HG03521 (cell line): Measurements from ENCODE around the gene ATG5.

Experiments used
- ATAC-seq: cut with Tn5 transposase; IDR thresholded peaks from one replicate; pipeline ENCODE4 v1.9.1; 2021; ENCODE audit warnings: mild to moderate bottlenecking, moderate library complexity; ENCODE audit not compliant: unreplicated experiment

The ATG5 gene

DNA sequence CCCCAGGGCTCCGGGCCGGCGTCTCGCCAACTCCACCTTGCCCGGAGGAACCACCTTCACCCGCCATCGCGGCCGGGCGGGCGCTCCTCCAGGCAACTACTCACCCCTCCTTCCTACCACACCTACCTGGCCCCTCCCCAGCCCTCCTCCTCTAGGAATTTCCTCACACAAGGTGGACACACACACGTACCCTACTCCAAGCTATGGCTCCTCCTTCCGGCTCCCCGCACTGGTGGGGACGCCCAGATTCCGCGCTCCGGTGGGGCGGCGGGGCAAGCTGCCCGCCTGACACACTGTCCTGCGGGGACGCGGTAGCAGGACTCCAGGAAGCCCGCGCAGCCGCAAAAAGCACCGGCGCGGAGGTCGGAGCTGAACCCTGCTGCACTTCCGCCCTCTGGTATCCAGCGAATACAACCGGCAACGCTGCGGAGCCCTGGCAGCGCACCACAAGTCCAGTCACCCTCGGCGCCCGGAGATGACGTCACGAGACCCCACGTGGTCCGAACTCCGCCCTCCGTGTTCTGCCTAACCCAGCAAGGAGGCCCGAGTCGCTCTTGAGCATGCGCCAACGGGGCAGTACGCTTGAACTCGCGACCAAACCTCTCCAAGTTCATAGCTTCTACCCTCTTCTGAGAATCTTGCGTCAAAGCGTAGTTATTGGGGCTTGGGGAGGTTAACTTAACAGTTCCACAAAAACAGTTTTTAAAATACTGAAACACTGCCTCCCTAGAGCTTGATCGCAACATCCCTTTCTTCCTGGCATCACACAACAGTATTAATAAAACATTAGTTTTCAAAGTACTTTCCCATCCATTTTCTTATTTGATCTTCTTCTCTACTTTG is at the start of gene ATG5:
ATG5 (minus strand) TSS at position 425 of the 843 bp plus-strand sequence. CDS start 9,552 bp downstream, outside the sequence.
- ATAC-seq = peak; percentile 96

DNA sequence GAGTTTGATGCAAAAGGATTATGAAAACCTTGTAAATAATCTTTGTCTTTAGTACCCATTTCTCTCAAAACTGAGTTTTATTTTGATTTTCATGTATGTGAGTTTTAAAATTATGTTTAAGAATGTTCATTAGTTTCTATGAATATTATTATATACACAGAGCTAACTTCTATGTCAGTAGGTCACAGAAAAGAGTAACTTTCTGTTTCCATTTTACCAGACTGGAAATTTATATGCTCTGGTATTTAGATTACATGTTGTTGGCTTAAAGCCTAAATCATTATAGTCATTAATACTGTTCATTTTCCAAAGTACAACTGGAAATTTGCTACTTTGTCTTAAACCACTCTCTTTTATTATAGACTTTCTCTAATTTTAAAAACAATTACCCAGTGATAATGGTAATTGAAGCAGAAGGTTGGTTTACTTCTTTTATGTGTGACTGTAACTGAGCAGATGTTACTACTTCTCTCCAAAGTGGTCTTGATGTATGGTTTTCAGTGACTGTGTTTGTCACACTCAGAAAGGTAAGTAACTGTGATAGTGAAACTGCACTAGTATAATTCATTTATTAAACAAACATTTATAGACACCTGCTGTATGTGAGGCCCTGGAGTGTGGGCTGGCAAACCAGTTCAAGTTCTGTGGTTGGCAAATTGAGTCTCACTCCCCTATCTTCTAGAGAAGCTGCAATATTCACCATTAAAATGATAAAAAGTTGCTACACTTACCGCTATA is 48.1 kb upstream of the ATG5 start:
- ATAC-seq = no peak

DNA sequence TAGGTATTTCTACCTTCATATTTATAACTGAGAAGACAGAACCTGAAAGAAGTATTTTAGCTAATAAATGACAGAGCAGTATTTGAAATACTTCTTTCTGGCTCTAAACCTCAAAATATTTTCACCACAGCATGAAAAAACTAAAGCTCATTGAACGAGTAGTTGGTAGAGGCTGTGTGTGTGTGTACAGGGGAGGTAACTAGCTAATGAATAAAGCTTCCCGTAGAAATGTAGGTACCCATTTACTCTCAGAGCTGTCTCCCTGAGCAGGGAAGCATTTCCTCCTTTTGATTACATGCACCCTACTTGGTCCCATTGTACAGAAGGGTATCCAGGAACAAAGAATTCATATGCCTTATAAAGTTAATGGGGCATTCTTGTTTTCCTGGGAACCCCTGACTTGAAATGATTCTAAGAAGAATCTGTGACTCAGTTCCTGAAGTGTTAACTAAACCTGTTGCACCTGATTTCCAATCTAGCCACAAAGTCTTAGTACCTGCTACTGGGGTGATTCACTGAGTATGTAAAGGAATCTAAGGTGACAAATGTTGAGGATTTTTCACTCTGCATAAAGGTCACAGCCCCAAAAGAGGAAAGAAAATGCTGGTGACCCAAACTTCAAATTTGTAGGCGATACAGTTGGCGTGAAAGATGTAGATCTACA is 47.4 kb upstream of the ATG5 start:
- ATAC-seq = no peak

DNA sequence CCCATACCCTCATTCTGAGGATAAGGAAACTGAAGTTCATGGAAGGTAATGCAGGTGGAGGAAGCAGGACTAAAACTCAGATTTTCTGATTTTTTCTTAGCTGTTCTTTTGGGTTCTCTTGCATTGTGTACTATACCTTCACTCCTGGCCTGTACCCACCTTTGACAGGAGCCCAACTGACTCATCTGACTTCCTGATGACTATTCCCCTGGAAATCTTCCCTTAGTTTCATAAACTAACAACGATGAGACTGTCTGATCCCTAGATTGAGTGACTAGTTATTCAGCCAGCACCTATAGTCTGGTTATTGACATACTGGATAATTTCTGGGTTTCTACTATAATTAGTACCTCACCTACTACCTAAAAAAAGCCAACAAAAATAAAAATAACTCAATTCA is 45.1 kb upstream of the ATG5 start:
- no peak for ATAC-seq

DNA sequence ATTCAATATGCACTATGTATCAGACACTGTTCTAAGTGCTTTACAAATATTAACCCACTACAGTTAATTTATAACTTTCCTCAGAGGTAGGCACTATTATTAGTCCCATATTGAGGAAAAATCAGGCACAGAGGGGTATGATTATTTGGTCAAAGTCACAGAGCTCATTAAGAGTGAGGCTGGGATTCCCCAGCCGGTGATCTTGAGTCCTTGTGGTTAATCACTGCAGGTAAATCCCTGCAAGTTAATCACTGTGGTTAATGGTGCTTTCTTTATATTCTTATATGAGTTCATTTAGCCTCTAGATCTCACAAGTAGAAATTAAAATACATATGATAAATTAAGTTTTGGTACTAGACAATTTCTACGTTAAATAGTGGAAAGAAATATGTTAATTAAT is 44.2 kb upstream of the ATG5 start:
- ATAC-seq = no peak

DNA sequence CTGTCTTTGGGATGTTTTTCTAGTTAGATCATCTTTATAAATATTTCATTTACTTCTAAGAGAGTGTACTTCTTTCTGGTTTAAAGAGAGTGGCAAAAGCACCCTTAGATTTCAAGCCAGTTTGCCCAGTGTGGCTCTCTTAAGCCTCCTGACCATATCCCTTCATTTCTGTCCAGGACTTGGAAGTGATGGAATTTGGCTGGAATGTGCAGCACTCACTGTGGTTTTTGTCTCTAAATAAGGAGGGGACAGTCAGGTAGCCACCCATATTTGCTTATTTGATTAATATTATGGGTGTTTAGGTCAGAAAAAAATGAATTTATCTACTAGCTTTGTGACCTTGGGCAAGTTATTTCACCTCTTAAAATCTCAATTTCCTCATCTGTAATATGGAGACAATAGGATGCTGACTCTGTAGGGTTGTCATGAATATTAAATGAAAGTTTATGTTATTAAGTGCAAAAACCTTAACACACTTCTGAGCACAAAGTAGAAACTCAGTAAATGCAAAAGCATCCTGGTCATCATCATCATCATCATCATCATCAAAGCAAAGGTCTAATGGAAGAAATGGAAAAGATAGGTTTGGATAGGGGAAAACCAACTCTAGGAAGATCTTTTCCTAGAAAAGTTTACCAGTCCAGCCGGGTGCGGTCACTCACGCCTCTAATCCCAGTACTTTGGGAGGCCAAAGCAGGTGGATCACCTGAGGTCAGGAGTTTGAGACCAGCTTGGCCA is 38.0 kb upstream of the ATG5 start:
- ATAC-seq = no peak

DNA sequence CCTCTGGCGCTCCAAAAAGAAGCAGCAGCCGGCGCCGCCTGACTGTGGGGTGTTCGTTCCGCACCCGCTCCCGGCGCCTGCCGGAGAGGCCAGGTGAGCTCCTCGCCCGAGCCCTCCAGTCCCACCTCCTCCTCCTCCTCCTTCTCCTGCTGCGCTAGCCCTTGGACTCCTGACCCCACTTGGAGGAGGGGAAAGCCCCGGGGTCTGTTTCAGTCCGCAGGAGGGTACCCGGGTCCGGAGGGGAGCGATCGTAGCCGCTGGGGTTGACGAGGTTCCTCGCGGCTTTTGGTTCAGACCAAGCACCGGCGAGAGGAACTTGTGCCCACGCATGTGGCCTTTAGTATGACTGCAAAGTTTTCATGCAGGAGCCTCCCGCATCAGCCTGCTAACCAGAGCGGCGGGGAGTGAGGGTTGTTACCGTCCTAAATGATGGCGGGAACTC is 35.5 kb upstream of the ATG5 start:
- ATAC-seq = no peak

DNA sequence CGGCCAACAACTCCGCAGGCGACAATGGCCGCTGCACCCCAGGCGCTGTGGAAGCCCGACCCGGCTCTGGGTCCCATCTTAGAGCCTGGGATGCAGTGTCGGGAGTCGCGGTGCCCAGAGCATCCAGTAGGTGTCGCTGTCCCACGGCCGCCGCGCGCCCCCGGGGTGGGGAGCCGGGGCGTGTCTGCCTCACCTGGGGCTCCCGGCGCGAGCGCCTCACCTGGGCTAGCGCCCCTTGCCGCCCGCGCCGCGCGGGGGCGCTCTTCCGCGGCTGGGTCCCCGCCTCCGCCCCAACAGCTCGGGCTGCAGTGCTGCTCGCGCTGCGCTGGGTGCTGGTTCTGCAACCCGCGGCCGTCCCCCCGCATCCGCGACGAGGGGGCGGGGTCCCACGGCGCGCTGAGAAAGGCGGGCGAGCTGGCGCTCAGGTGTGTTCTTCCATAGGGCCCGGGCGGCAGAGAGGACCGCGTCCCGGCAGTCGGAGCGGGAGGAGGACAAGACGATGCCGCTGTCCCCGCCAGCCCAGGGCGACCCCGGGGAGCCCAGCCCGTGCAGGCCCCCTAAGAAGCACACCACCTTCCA is 34.9 kb upstream of the ATG5 start, which contains the start of gene CRYBG1:
CRYBG1 (plus strand) TSS at position 308 of the 579 bp plus-strand sequence; CDS start at position 500, 192 bp downstream.
- ATAC-seq = peak; percentile 74

DNA sequence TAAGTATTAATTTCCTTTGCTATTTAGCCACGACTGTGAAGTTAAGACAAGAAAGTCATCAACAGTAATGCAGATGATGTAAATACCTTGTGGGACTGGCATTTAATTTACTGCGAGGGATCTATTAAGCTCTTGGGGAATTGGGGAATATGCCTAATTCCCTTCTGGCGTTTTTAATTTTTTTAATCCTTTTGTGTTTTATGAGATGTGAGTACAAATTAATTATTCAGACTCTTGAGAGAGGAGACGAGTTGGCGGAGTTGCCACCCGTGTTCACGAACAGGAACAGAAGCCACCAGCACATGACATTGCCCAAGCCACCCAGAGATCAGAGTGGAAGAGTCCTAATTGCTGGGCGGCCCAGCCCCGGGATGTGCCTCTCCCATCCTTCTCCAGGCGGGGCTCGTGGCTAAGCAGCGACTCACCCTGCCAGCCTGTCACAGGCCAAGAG is 34.4 kb upstream of the ATG5 start:
- ATAC-seq = no peak

DNA sequence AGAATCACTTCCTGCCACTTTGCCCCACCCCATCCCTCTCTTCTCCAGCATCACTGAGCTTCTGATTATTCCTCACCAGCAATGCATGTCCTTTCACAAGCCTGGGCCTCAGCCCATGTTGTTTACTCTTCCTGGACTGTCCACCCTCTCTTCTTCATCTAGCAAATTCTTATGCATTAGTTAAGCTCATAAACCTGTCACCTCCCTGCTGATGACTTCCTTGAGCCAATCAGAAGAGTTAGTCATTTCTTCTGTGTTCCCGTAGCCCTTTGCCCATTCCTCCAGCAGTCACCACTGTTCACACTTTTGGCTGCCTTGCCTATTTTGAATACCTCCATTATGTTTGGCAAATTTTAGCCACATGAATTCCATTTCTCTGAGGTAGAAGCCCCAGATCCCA is 30.8 kb upstream of the ATG5 start:
- no peak for ATAC-seq

DNA sequence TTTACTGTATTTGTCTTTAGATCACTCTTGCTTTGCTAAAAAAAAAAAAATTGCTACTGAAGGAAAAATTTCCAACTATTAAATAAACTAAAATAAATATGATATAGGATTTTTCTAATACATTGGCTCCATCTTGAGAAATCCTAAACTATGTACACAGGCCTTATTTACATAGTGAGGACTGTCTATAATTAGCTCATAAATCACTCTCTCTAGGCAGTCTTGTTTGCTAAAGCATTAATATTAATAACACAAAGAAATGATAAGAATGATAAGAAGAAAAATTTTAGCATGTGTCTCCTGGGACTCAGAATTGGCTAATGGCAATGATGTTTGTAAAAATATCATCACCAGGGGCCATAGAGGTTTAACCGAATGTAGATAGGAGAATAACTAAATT is 21.7 kb upstream of the ATG5 start:
- no peak for ATAC-seq

DNA sequence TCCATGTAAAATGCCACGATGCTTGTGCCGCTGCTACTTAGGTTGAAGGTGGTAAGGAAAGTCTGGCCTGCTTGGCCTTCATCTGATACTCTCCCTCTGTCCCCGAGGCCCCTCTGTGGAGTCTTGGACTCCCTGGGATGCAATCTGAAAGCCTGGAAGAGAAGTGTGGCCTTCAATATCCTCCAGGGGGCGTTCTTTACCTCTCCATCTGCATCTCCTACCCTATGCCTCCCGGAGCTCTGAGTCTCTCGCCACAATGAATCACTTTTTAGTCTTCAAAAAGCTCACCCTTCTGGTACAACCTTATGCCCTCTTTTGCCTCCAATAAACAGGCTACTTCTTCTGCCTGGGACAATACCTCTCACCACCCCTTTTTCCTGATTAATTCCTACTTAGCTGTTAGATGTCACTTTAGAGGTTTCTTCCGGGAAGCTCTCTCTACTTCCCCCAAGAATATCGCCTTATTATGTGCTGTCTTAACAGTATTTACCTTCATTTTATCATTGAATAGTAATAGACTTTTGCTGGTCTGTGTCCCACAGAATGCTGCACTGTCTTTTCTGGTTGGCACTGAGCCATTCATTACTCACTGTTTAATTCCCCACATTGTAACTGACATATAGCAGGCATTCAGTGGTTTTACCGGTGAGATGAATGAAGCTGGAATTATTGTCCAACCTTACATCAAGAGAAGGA is 13.9 kb upstream of the ATG5 start:
- ATAC-seq = no peak

DNA sequence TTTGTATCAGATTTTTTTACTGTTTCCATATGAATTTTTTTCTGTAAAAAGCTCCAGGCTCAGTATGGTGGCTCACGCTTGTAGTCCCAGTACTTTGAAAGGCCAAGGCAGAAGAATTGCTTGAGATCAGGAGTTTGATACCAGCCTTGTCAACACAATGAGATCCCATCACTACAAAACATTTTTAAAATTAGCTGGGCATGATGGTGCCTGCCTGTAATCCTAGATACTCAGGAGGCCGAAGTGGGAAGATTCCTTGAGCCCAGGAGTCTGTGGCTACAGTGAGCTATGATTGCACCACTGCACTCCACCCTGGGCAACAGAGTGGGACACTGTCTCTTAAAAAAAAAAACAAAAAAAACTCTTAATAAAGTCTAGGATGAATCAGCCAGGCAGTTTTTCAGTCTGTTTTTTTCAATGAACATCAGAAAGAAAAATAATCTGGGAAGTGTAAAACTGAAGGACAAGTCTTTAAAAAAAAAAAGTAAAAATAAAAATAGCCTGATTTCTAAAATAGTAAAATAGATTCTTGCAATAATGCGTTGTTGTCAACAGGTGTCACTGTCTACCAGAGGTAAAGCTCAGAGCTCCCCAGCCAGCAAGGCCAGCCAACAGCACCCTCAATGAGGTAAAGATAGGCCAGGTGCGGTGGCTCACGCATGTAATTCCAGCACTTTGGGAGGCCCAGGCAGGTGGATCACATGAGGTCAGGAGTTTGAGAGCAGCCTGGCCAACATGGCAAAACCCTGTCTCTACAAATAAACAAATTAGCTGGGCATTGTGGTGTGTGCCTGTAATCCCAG is 9.3 kb upstream of the ATG5 start:
- ATAC-seq = no peak

DNA sequence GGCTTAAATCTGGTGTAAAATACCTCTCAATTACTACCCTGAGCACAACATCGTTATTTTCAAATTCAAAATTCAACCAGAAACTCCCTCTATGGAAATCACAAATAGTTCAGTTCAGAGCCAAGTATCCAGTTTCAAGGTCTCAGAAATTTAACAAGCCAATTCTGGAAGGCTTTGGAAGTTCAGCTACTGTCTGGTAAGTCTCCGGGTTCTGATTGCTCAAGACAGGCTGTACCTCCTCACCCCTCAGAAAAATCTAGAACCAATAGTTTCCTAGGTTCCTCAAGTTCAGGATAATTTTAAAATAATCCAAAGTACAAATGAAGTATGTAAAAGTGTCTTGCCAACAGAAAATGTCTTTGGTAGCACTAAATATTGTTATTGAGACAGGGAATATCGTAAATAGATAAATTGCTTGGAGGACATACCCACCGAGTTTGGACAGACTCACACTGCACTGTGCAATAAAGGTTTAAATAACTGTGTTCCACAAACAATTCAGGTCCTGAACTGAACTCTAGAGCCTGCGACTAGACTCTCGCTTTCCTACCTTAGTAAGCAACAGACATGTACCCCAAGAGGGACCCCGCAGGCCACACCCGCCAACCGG is 729 bp downstream of the ATG5 start:
- ATAC-seq = no peak

DNA sequence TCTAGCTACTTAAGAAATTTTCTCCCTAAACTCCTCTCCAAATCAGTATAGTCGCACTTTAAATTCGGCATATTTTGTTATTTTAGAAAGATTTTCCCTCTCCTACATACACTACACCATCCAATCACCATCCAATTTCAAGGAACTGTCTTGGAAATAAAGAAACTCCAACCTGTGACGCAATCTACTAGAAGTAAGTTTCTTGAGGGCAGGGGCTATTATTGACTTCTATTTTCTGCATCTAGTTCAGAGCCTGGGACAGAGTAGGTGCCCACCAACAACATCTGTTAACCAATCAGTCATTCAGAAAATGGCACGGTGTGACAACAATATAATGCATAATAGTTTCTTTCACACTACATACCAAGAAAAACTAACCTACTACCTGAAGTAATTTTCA is 3.6 kb downstream of the ATG5 start:
- ATAC-seq = no peak

DNA sequence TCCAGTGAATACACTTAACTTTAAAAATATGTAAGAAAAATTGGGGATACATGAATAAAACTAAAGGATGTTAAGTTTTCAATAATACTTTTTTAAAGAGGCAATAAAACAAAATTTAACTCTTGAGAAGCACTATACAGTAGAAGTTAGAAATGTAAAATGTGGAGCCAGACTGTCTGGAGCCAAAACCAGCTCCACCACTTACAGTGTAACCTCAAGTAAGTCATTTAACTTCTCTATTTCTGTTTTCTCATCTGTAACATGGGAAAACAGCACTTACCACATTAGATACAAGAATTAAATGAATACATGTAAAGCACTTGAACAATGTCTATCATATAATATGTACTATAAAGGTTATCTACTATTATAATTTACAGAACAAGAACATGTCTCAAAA is 6.7 kb downstream of the ATG5 start:
- ATAC-seq = no peak

DNA sequence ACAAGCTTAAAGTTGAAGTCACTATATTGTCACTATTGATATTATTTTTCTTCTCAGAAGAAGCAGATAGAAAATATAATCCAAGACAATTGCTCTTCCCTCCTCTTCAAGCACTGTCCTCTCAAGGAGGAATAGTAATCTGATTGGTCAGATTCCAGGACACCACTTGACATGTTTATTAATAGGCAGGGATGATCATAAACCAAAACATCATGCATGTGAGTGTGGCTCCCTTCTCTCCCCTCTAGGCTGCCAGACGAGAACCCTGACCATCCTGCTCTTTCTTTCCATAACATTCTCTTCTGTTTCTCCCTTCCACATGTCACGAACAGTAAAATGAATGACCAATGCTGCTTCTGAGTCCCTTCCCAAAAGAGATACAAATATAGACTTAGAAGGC is 7.5 kb downstream of the ATG5 start:
- ATAC-seq = no peak

DNA sequence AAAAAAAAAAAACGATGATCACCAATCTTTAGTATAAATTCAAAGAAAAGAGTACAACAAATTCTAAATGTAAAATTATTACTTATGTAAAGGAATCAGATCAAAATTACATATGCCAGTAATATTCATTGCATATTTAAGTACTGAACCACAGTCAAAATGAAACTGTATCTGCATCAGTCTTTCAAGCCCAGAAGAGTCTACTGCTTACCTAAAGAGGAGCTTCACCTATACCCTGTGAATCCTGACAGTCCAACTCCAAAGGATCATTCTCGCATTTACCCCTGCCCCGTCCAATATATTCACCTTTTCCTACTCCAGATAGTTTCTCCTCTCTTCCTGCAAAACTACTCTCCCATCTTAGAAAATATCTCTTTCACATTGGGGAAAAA is 9.2 kb downstream of the ATG5 start:
- ATAC-seq = no peak
